HG03439 (cell line): Measurements from ENCODE around the gene TSHZ2.
"Not testable (repeated sequence)": the region's sequence is repeated elsewhere in the genome, so short reads cannot be mapped to it uniquely, and the experiment has no call there.

Experiments used
- ATAC-seq: cut with Tn5 transposase; IDR thresholded peaks from one replicate; pipeline ENCODE4 v1.9.1; 2021; ENCODE audit warnings: mild to moderate bottlenecking, moderate library complexity; ENCODE audit not compliant: unreplicated experiment

Gene TSHZ2

DNA sequence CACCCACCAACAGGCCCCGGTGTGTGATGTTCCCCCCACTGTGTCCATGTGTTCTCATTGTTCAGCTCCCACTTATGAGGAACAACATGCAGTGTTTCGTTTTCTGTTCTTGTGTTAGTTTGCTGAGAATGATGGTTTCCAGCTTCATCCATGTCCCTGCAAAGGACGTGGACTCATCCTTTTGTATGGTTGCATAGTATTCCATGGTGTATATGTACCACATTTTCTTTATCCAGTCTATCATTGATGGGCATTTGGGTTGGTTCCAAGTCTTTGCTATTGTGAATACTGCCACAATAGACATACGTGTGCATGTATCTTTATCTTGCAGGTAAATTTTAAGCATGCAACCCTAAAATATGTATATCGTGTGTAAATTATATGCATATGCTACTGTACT lies 52.5 kb downstream of the TSHZ2 start:
- not testable (repeated sequence) for ATAC-seq

DNA sequence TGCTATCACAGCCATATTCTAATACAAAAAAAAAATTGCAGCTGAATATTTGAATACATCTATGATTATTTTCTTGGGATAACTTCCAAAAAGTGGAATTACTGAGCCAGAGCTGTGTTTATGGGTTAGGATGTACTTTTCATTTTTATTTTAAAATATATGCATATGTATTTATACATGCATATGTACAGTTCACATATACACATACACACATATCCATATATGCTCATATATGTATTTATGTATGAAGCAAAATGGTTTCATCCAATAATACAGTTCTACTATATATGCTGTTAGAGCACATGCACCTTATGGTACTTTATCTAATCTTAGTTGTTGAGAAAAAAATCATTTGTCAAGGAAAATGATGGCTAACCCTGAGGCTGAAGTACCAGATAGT lies 54.9 kb downstream of the TSHZ2 start:
- ATAC-seq, result no peak

DNA sequence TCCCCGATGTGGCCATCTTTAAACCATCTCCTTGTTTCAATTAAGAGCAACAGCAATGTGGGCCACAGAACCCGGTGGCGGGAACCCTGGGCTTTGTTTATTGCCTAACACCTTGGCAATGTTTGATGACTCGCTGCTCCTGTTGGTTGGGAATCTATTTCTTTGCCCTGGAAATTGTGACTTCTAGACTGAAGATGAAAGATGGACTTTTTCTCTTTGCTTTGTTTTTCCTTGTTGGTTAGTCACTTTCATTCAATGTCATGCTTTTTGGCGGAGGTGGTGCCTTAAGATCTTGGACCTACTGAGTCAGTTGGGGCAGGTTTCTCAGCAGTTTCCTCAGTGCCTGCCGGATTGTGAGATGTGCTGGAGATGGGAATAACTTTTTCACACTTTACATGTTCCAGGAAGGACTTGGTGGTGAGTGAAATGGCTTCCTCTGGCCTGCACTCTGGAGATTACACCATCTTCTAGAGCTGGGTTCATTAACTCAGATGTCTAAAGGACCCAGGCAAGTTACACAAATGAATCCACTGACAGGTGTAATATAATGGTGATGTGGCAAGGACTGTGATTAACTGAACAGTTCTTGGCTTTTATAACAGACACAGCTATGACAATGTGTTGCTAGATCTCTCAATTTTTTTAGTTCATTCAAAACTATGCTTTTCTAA lies 56.3 kb downstream of the TSHZ2 start:
- no peak for ATAC-seq

DNA sequence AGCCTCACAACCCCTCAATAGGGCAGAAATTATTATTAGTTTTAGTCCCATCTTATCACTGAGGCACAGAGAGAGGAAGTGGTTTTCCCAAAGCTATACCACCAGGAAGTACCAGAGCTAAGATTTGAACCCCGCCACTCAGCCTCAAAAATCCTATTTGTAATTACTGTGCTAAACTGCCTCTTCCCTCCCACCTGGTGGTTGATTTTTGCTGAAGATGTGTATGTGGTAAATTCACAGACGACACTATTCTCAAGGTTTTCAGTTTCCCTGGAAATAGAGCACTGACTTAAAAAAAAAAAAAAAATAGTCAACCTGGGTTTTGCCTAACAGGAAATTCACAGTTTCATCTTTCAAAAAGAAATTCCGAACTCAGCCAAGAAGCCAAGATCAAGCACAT lies 57.9 kb downstream of the TSHZ2 start:
- no peak for ATAC-seq

DNA sequence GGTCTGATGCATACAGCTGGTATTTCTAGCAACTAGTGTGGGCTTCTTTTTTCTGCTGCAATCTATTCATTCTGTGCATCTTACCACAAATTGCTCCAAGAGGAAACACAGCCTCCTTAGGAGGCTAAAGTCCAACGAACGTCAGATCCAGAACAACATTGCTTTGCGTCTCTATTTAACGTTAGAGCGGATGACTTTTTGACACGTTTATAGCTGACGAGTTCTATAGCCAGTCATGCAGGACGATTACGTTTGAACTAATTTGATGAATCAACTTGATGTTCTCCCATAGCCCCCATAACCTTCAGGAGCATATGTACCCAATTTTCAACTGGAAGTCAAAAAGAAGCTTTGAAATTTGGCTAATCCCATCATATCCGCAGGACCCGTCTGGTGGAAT lies 59.9 kb downstream of the TSHZ2 start:
- ATAC-seq, result no peak

DNA sequence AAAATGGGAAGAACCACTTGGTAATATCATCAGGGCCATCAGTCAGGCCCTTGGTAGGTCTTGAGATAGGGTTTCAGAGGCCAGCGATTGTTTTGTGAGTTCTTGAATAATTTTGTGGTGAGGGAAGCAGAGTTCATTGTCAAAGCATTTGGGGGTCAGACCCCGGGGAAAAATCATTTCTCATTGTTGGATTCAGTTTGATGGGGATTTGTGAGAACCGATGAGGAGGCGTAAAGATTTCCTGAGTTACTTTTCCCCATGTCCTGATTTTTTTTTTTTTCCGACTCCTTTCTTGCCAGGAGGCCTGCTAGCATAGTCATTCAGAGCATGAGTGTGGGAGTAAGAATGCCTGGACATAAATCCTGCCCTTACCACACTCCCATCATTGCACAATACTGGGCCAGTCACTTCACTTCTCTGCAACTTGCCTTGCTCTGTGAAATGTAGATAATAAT lies 60.3 kb downstream of the TSHZ2 start:
- no peak for ATAC-seq

DNA sequence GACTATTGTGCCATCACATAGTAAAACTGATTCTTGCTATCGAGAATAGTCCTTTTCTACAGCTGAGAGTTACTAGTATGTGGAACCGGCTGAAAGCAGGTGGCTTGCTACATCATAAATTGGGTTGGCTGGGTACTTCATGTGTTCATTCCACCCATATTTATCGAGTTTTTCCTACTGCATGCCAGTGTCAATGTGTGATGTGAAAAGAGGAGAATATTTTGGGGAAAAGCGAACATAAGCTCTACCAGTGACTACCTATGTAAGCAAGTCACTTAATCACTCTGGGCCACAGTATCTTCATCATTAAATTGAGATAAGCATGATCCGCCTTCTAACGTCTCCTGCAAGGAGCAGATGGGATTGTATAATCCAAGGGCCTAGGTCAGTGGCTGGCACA lies 61.0 kb downstream of the TSHZ2 start:
- no peak for ATAC-seq

DNA sequence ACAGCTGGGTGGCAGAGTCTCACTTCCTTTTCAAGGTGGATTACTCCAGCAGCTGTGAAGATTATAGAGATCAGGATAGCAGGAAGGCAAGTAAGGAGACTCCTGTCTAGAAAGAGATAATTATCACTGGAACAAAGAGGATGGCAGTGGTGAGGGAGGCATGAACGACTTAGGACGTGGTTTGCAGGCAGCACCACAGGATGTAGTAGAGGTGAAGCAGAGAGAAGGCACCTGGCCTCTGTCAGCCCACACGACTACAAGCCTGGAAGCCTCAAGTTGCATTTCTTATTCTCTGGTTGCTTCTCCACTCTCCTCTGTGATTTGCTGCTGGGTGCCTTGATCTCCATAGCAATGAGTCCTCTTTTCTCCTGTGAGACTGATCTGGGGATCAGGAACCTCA lies 62.7 kb downstream of the TSHZ2 start:
- ATAC-seq, result no peak

DNA sequence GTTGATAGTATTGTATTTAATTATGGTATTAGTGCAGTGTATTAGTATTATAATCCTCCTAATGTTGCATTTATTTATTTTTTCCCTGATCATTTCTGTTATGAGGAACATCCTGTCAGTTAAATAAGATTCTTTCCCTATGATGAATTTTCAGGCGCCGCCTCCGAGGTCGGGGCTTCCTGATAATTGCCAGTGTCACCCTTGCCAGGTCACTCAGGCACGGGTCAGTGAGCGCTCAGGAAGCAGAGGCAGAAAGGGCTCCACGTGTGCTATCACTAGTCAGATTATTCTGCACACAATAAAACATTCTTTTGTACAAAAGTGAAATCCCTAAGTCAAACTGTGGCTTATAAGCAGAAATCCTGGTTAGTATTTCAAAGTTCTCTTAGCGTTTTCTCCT lies 64.8 kb downstream of the TSHZ2 start:
- ATAC-seq, result no peak

DNA sequence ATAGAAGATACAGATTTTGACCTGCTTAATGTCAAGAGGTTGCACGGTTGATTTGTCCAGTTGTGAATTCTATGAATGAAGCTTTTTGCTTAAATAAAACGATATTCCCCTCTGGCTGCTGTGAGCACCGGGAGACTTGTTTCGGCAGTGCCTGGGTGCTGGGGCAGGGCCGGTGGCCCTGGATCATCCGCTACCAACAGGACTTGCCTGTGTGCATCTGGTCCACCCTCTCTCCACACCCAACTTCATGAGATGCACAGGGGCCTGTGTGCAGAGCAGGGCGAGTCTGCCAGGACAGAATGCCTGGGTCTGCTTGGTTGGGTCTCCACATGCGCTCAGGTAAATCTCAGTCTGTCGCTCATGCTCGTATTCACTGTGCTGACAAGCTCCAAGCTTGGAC lies 65.5 kb downstream of the TSHZ2 start:
- ATAC-seq, result no peak

DNA sequence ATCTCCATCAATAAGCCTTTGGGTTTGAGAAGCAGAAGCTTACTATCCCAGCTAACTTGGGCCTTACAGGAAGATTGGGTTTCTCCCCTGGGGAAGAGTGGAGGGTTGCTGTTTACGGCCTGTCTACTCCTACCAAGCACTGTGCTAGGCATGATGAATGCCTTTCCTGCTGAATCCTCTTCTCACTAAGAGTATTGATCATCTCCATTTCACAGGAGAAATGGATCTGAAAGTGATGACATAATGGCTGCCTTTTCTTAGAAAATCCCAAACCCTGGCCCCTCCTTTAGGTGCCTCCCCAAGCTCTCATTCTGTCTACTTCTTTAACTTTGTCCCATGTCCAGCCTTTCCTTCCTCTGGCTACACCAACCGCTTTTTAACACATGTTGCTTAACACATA lies 66.1 kb downstream of the TSHZ2 start:
- no peak for ATAC-seq

DNA sequence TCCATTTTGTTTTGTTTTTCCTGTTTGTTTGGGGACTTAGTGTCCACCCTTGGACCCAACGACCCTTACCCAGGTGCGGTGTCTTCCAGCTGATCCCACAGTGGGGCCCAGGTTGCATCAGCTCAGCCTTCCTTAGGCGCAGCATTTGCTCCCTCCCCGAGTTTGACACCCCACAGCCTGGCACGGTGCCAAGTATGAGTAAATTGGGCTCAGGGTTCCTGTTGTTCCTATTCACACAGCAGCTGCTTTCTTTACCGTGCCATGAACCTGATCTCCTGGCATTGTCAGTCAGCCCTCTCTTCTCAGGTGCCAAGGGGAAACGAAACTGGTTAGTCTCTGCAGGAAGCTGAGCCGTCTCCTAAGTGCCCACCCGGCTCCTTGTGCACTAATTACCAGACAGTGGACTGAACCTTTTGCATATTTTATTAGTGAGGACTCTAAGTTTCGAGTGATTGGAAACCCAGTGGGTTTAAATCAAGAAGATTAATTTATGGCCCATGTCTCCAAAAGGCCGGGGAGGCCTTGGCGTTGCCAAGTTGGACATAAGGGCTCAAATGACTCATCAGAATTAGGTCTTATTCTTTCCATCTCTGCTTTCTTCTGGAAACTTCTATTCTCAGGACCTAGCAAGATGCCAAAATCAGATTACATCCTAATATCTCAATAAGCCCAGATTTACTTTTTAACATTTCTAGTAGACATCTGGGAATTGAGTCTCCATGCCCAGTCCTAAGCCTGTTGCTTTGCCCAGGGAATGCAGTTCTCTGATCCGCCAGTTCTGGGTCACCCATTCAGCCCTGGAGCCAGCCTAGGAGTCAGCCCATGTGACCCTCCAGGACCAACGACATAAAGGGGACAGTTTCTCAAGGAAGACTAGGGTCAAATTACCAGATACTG lies 68.8 kb downstream of the TSHZ2 start:
- ATAC-seq, result no peak

DNA sequence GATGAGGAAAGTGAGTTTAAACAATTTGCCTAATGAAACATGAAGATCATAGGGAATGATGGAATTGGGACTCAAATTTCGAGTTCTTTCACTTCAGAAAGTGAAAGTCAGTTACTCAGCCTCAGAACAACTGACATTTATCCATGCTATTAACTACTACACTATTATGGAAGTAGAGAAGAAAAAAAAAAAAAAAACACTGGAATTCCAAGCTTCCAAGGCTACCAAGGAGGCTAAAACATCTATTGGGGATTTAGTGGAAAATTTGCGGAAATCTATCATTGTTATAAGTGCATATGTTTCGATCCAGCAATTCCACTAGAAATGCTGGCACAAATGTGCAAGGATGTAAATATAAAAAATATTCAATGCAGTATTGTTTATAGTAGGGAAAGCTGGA lies 70.4 kb downstream of the TSHZ2 start:
- ATAC-seq, result no peak

DNA sequence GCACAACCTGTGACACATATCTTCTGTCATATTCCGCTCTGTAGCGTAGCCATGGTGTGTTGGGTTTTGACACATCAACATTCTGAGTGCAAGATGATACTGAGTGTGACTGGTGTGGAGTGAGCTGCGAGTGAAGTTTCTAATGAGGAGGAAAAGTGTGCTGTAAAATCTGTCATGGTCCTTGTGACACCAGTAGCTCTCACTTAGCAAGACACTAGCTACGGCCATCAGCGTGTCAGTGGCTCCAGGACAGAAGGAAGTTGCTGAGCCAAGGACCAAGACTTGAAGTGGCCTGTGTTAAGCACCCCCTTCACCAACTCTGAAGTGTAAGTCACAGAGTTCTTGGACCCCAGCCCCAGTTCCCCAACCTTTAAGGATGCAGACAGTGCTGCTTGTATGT lies 72.1 kb downstream of the TSHZ2 start:
- ATAC-seq, result no peak

DNA sequence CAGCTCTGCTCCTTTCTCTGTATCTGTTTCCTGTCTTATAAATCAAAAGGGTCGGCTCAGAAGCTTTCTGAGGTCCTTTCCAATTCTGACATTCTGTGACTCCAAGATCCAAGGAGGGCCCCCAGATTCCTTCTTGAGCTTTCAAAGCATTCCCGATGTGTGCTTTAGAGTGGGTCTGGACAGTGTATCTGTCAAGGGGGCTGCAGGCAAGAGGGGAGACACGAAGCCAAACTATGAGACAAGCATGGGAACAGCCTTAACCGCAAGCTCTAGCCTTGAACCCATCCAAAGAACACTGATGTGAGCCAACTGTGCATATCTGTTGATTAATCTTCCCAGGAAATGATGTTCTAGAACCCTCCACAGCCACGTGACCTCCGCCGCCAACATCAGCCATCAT lies 73.8 kb downstream of the TSHZ2 start:
- ATAC-seq, result no peak

DNA sequence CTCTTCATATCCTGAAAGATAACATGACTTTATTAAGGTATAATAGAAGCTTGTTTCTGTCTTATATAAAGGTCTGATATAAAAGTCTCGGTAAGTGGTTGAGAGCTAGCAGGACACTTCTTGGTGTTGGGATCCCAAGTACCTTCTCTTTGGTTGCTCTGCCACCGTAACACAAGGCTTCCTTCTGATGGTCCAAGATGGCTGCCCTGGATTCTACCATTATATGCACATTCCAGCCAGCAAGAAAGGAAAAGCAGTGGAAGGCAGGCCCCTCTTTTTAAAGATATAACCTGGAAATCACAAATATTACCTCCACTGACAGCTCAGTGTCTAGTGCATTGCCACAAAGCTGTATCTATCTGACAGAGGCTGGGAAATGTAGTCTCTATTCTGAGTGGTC lies 75.0 kb downstream of the TSHZ2 start:
- ATAC-seq, result no peak

DNA sequence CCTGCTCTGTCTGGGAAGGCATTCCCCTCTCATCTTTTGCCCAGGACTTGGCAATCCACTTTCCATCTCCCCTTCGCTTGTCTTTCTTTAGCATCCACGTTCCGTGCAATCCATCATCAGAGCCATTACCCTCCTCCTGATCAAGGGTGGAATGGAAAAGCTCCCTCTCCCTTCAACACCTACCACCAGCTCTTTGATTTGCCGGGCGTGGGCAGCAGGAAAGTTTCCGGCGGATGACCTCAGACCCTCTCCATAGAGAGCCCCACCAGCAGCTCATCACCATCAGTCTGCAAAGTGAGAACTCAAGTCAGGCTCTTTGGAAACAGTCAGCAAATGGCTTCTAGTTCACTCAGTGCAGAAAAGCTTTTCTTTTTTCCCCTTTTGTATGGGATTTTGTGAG lies 76.2 kb downstream of the TSHZ2 start:
- no peak for ATAC-seq

DNA sequence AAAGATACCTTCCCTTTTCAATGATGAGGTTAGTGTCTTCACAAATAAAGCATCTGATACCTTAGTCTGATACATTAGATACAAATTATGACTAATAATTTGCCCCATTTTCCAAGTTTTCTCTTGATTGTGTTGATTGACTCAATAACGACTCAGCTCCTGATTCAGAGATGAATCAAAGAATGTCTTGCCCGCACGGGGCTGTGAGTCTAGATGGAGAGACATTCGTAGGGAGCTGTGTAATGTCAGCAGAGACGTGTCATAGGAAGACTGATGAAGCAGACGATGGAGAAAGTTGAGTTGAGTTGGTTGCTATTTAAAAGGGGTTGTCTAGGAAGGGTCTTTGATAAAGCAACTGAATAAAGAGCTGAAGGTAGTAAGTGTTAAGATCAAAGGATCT lies 78.2 kb downstream of the TSHZ2 start:
- no peak for ATAC-seq

DNA sequence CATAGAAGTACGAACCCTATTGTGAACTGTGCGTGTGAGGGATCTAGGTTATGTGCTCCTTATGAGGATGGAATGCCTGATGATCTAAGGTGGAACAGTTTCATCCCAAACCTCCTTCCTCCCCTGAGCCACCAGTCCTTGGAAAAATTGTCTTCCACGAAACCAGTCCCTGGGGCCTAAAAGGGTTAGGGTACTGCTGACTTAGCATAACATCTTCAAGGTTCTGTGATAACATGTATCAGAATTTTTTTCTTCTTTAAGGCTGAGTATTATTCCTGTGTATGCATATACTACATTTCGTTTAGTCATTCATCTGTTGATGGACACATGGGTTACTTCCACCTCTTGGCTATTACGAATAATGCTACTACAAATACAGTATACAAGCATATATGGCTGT lies 80.2 kb downstream of the TSHZ2 start:
- ATAC-seq, result no peak

DNA sequence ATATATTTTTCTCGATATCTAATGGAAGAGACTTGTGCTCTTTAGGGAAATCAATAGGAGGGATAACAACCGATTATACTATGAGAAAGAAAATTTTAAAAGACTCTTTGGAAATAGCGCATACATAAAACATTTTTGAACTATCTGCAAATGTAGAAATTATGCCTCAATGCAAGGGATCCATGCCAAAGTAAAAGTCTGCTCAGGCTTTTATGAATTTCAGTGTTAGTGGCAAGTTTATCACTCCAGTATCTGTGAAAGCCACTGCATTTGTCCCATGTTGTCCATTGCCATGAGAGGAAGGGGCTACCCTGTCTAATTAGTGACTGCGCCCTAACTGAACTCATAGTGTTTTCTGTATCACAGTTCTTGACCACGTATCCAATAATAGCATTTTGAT lies 81.4 kb downstream of the TSHZ2 start:
- ATAC-seq, result no peak

DNA sequence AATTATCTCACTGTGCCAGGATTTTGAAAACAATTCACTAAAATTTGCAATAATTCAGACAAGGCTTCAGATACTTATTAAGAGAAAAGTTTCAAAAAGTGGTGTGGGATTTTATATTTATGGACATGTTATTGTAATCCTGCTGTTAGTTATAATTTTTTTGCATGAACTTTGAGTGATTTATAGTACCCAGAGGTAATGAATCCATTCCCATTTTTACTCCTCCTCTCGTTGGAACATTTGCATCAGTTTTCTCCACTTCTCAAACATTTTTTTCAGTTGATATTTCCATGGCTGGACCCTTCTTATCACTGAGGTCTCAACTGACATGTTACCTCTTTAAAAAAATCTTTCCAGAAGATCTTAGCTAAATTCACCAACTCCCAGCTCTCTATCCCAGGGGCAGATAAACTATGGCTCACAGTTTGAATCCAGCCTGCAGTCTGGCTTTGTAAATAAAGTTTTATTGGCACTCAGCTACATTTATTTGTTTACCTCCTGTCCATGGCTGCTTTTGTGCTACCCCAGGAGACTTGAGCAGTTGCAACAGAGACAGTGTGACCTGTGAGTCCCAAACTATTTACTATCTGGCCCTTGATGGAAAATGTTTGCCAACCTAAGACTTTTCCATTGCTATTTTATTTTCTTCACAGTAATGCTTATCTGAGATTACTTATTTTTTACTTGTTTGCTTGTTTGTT lies 83.4 kb downstream of the TSHZ2 start:
- ATAC-seq, result no peak

DNA sequence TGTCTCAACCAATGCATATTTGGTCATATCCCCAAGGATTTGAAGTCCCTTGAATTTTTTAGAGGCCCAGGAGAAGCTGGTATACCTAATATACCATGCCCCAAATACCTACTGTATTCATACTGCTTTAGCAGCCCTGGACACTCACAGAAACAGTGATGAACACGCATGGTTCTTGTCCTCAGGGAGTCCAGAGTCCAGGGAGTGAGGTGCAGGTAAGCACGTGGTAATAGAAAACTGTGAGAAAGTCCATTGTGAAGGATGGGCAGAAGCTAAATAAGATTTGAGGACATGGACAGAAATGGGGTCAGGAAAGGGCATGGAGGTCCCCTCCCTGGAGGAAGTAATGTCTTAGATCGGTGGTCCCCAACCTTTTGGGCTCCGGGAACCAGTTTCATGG lies 85.4 kb downstream of the TSHZ2 start:
- ATAC-seq, result no peak
